Left lung (tissue), 10 donors: Measurements from ENCODE around the gene CASTOR2. TPM values are rescaled to one million over a fixed set of nuclear protein-coding genes. Genes with fewer than 3 reads are reported as not detected.
"Not testable (repeated sequence)": the region's sequence is repeated elsewhere in the genome, so short reads cannot be mapped to it uniquely, and the experiment has no call there.

Experiments
- ATAC-seq: fragments of 200-7000 bp; cut with Tn5 transposase; one replicate; pipeline ENCODE4 v1.9.1; 2020; ENCODE audit warnings: moderate library complexity
- DNase-seq, 4 donors: peaks; one replicate each; pipeline ENCODE4 v3.0.0-alpha.2; 2013 to 2020
- H3K27ac ChIP-seq, 2 donors: fragments of 200-600 bp; sonication (generic) in 1 of 2; one replicate each; pipeline versions ENCODE4 v1.5.0 to v1.8.0; 2020 to 2021
- H3K27me3 ChIP-seq, 2 donors: fragments of 200-600 bp; sonication (generic) in 1 of 2; one replicate each; pipeline versions ENCODE4 v1.5.0 to v1.8.0; 2020 to 2021
- H3K36me3 ChIP-seq, 2 donors: fragments of 200-600 bp; sonication (generic) in 1 of 2; one replicate each; pipeline versions ENCODE4 v1.5.0 to v1.8.0; 2020 to 2021
- H3K4me1 ChIP-seq, 2 donors: fragments of 200-600 bp; one replicate each; pipeline ENCODE4 v1.8.0; 2021
- H3K4me3 ChIP-seq, 2 donors: fragments of 200-600 bp; sonication (generic) in 1 of 2; one replicate each; pipeline versions ENCODE4 v1.5.0 to v1.8.0; 2020 to 2021; ENCODE audit warnings: mild to moderate bottlenecking in 1 of 2
- H3K9me3 ChIP-seq, 2 donors: fragments of 200-600 bp; sonication (generic) in 1 of 2; one replicate each; pipeline versions ENCODE4 v1.5.0 to v1.8.0; 2020 to 2021
- intact Hi-C, 2 donors: fragments of 100-400 bp; cut with DNase I; formaldehyde crosslinking; loops; one replicate each; pipeline versions ENCODE4 v1.11.2 to v1.14.2; 2022
- polyA plus RNA-seq, 6 donors: library from polyadenylated mRNA; unstranded; fragments of 120-200 nt; gene quantifications; one replicate each; pipeline ENCODE4 v1.2.1, GENCODE V29; 2013; ENCODE audit not compliant: insufficient read length in 6 of 6
- total RNA-seq, 2 donors: library from RNA; stranded (reverse); fragmentation: NEBNext Ultra II Directional; extraction: Animal tissue kit (Norgen Biotek cat#: 25700); gene quantifications; one replicate each; pipeline ENCODE4 v1.2.1, GENCODE V29; 2021
- TF ChIP-seq, protein P1 (sequence below), 2 donors: fragments of 200-600 bp; sonication (generic) in 1 of 2; IDR thresholded peaks; one replicate each; pipeline versions ENCODE4 v1.5.0 to v1.8.0; 2021; ENCODE audit warnings: antibody characterized with exemption in 2 of 2
- donor health status: DM: no; HTN: yes; CAD: no.
- donor health status: DM: no; HTN: no; CAD: no.

The CASTOR2 gene
- total and polyA plus RNA-seq, 8 donors: 4.5 to 15.4 (median 6.4) TPM

- H3K4me1 ChIP-seq: peaks cover 0 to 10% of the 10 kb centered on the region in 2 donors
- no peaks in the 10 kb centered on the region for H3K27me3 ChIP-seq
- peaks cover 0 to 29% of the 10 kb centered on the region in 2 donors for H3K36me3 ChIP-seq
- no peaks in the 10 kb centered on the region for H3K9me3 ChIP-seq
- ATAC-seq (peak; percentile 6), DNase-seq (no peak)
- intact Hi-C loops: no loop called here
- H3K4me3 ChIP-seq: peak overlapping the region; percentile 84 to 85
- peak overlapping the region; percentile 85 to 88 for H3K27ac ChIP-seq
- TF ChIP-seq, protein P1, sequence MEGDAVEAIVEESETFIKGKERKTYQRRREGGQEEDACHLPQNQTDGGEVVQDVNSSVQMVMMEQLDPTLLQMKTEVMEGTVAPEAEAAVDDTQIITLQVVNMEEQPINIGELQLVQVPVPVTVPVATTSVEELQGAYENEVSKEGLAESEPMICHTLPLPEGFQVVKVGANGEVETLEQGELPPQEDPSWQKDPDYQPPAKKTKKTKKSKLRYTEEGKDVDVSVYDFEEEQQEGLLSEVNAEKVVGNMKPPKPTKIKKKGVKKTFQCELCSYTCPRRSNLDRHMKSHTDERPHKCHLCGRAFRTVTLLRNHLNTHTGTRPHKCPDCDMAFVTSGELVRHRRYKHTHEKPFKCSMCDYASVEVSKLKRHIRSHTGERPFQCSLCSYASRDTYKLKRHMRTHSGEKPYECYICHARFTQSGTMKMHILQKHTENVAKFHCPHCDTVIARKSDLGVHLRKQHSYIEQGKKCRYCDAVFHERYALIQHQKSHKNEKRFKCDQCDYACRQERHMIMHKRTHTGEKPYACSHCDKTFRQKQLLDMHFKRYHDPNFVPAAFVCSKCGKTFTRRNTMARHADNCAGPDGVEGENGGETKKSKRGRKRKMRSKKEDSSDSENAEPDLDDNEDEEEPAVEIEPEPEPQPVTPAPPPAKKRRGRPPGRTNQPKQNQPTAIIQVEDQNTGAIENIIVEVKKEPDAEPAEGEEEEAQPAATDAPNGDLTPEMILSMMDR (IDR thresholded peaks at IDR 0.05): no peak
Observed at GRCh38 chr7:75072981-75073283, 108.4 kb downstream of the CASTOR2 start.

GRCh38 chr7:75074262-75074641, 109.7 kb downstream of the CASTOR2 start:
- Histone ChIP-seq H3K36me3 (peaks cover 0 to 15% of the 10 kb centered on the region in 2 donors), H3K27ac (peak overlapping the region; percentile 85 to 88), H3K4me3 (peak overlapping the region; percentile 84 to 85)
- H3K9me3 ChIP-seq, ATAC-seq, intact Hi-C loops, H3K27me3 ChIP-seq, H3K4me1 ChIP-seq, DNase-seq: not testable (repeated sequence)

Other genes with a start within 250 kb of the CASTOR2 start
- 10 to 100 TPM in 1 of 2 donors, 1 to 10 TPM in 1; 8.7 to 85.8 TPM for gene NCF1, start 190.7 kb upstream of the CASTOR2 start, total RNA-seq
- 1 to 10 TPM; 2.1 to 2.8 (median 2.5) TPM for gene NCF1, start 190.7 kb upstream of the CASTOR2 start, polyA plus RNA-seq
- 10 to 100 TPM; 13.0 to 14.2 TPM for gene GTF2IRD2, start 113.1 kb upstream of the CASTOR2 start, total RNA-seq
- gene GTF2IRD2, start 113.1 kb upstream of the CASTOR2 start, polyA plus RNA-seq: 10 to 100 TPM; 34.1 to 62.4 (median 43.6) TPM
- gene RCC1L, start 109.1 kb downstream of the CASTOR2 start, total RNA-seq: 10 to 100 TPM; 37.8 to 39.1 TPM
- 10 to 100 TPM; 34.1 to 41.0 (median 37.2) TPM for gene RCC1L, start 109.1 kb downstream of the CASTOR2 start, polyA plus RNA-seq
- 10 to 100 TPM; 30.3 to 33.1 TPM for gene GTF2IRD2B, start 127.9 kb downstream of the CASTOR2 start, total RNA-seq
- gene GTF2IRD2B, start 127.9 kb downstream of the CASTOR2 start, polyA plus RNA-seq: 10 to 100 TPM; 65.8 to 86.2 (median 81.7) TPM